HUES48 (cell line): Measurements from ENCODE around the gene TEKT4.
"Not testable (repeated sequence)": the region's sequence is repeated elsewhere in the genome, so short reads cannot be mapped to it uniquely, and the experiment has no call there.

ENCODE experiments used
- H3K27ac ChIP-seq: one replicate; pipeline ENCODE4 v1.7.0; 2013; ENCODE audit warnings: low read depth, low read length, inconsistent platforms
- H3K27me3 ChIP-seq: 2 replicates; pipeline ENCODE4 v1.6.1; 2013; ENCODE audit warnings: mild to moderate bottlenecking, low read length; ENCODE audit not compliant: control insufficient read depth, insufficient read depth
- H3K36me3 ChIP-seq: 2 replicates; pipeline ENCODE4 v1.6.1; 2013; ENCODE audit warnings: low read length; ENCODE audit not compliant: control insufficient read depth, insufficient read depth
- H3K4me1 ChIP-seq: 2 replicates; pipeline ENCODE4 v1.6.1; 2013; ENCODE audit warnings: mild to moderate bottlenecking, low read length; ENCODE audit not compliant: control insufficient read depth, insufficient read depth
- H3K4me3 ChIP-seq: 2 replicates; pipeline ENCODE4 v1.5.1; 2013; ENCODE audit warnings: mild to moderate bottlenecking, low read depth, low read length
- H3K9ac ChIP-seq: 2 replicates; pipeline ENCODE4 v1.6.1; 2013; ENCODE audit warnings: mild to moderate bottlenecking, low read depth, low read length, moderate library complexity
- H3K9me3 ChIP-seq: 2 replicates; pipeline ENCODE4 v1.6.1; 2013; ENCODE audit warnings: low read length; ENCODE audit not compliant: control insufficient read depth, insufficient read depth

Gene TEKT4

GRCh38 chr2:94878575-94878974, 7.3 kb downstream of the TEKT4 start:
- not testable (repeated sequence) for H3K4me1 ChIP-seq, H3K27me3 ChIP-seq, H3K9ac ChIP-seq, H3K9me3 ChIP-seq, H3K27ac ChIP-seq, H3K4me3 ChIP-seq, H3K36me3 ChIP-seq

- Histone ChIP-seq H3K9me3 (no peaks in the 10 kb centered on the region), H3K36me3 (no peaks in the 10 kb centered on the region), H3K27me3 (no peaks in the 10 kb centered on the region), H3K4me3 (no peak overlapping the region), H3K4me1 (no peaks in the 10 kb centered on the region), H3K9ac (no peak overlapping the region), H3K27ac (no peak overlapping the region)
These were observed 8.2 kb downstream of the TEKT4 start for GRCh38 chr2:94879314-94879981.

- no peaks in the 10 kb centered on the region for H3K9me3 ChIP-seq
- no peak overlapping the region for H3K27ac ChIP-seq
- H3K4me1 ChIP-seq: no peaks in the 10 kb centered on the region
- no peaks in the 10 kb centered on the region for H3K36me3 ChIP-seq
- H3K4me3 ChIP-seq: no peak overlapping the region
- no peak overlapping the region for H3K9ac ChIP-seq
- H3K27me3 ChIP-seq: no peaks in the 10 kb centered on the region
These were observed 8.8 kb downstream of the TEKT4 start for GRCh38 chr2:94879982-94880377.

- Histone ChIP-seq H3K9ac (no peak overlapping the region), H3K4me1 (no peaks in the 10 kb centered on the region), H3K27me3 (no peaks in the 10 kb centered on the region), H3K27ac (no peak overlapping the region), H3K9me3 (no peaks in the 10 kb centered on the region), H3K4me3 (no peak overlapping the region), H3K36me3 (no peaks in the 10 kb centered on the region)
These were observed 9.3 kb downstream of the TEKT4 start for GRCh38 chr2:94880507-94880906.

GRCh38 chr2:94881070-94881469, 9.8 kb downstream of the TEKT4 start:
- Histone ChIP-seq H3K9me3 (no peaks in the 10 kb centered on the region), H3K4me3 (no peak overlapping the region), H3K27me3 (no peaks in the 10 kb centered on the region), H3K9ac (no peak overlapping the region), H3K4me1 (no peaks in the 10 kb centered on the region), H3K27ac (no peak overlapping the region), H3K36me3 (no peaks in the 10 kb centered on the region)

GRCh38 chr2:94890234-94890633, 19.0 kb downstream of the TEKT4 start:
- peak overlapping the region; percentile 68 for H3K27ac ChIP-seq
- no peaks in the 10 kb centered on the region for H3K9me3 ChIP-seq
- H3K36me3 ChIP-seq: no peaks in the 10 kb centered on the region
- H3K27me3 ChIP-seq: no peaks in the 10 kb centered on the region
- H3K9ac ChIP-seq: no peak overlapping the region
- H3K4me1 ChIP-seq: peaks cover 32% of the 10 kb centered on the region
- H3K4me3 ChIP-seq: no peak overlapping the region; the same call in 1 of the 2 replicates

GRCh38 chr2:94895273-94895672, 24.0 kb downstream of the TEKT4 start:
- H3K4me3 ChIP-seq, H3K36me3 ChIP-seq, H3K27ac ChIP-seq, H3K9me3 ChIP-seq, H3K27me3 ChIP-seq, H3K9ac ChIP-seq: not testable (repeated sequence)
- H3K4me1 ChIP-seq: peaks cover 31% of the 10 kb centered on the region

GRCh38 chr2:94906976-94907375, 35.7 kb downstream of the TEKT4 start:
- H3K4me3 ChIP-seq, H3K9ac ChIP-seq, H3K4me1 ChIP-seq, H3K36me3 ChIP-seq, H3K9me3 ChIP-seq, H3K27me3 ChIP-seq, H3K27ac ChIP-seq: not testable (repeated sequence)

- Histone ChIP-seq H3K9ac (no peak overlapping the region), H3K4me1 (no peaks in the 10 kb centered on the region), H3K9me3 (peaks cover 12% of the 10 kb centered on the region), H3K27ac (no peak overlapping the region), H3K27me3 (no peaks in the 10 kb centered on the region), H3K36me3 (no peaks in the 10 kb centered on the region), H3K4me3 (no peak overlapping the region)
These were observed 52.0 kb downstream of the TEKT4 start for GRCh38 chr2:94923196-94923595.

GRCh38 chr2:94924999-94925398, 53.8 kb downstream of the TEKT4 start:
- H3K27ac ChIP-seq, H3K4me3 ChIP-seq, H3K27me3 ChIP-seq, H3K36me3 ChIP-seq, H3K9ac ChIP-seq, H3K4me1 ChIP-seq: not testable (repeated sequence)
- H3K9me3 ChIP-seq: peaks cover 12% of the 10 kb centered on the region
